ENCODE data around the gene KLC1.
A peak's percentile ranks its signal among the peaks of the same experiment; 100 is the strongest.

KLC1 gene

DNA sequence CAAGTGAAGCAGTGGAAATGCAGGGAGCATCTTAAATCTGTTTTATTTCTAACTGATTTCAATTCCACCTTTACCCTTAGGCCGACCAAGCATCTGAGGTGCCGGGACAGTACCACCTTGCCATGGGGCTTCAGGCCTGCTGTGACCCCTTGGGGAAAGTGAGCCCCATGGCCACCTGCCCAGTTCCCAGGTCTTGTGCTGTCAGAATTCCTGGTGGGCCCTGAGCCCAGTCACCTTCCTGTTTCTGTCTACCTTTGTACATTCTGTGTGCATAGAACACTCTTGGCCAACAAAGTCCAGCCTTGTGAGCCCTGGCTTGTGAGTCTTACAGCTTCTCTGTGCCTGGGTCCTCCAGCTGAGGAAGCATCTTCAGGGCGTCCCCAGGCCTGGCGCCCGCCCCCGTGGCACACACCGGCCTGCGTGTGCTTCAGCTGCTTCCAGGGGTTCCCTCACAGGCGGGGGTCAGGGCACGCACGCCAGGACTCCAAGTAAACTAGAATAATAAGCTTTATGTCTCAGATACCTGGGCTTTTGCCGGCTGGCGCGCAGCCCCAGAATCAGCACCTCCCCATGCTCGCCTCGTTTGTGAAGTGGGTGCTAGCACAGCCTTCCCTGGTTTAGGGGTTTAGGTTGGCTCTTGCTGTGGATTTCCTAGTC, 96.9 kb downstream of the KLC1 start:
- no peak for DNase-seq

DNA sequence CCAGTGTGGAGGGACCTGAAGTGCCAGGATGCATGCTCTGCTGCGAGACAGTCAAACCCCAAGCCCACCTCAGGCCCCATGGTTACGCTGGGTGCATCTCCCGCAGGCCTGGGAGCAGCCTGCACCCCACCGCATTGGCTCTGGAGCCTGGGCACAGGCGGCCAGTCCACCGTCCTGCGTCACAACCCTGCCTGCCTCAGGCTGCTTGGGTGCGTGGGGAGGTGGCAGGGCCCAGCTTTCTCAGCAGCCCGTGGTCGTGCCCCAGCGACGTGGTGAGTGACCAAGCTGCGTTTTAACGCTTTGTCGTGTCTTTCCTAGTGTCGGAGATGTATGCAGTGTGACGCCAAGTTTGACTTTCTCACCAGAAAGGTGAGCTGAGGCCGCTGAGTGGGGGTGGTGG, 97.5 kb downstream of the KLC1 start:
- DNase-seq, result no peak

DNA sequence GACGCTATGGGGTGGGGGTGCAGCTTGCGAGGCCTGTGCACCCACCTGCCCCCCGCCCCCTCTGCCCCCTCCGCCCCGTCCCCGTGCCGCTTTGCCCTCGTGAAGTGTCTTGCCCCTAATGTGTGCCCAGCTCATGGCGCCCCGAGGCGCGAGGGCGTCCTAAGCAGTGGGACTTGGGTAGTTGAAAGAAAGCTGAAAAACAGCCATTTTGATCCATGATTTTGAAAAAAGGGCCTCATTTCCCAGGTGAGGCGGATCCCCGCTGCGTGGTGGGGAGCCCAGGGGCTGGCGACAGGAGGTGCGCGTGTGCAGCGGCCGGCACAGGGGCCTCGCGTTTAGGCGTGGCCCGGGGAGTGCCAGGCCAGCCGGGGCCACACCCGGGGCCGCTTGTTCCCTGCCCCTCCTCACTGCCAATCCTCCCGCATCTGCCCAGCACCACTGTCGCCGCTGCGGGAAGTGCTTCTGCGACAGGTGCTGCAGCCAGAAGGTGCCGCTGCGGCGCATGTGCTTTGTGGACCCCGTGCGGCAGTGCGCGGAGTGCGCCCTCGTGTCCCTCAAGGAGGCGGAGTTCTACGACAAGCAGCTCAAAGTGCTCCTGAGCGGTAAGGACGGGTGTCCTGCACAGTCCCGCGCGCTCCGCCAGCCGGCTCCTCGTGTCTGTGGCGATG, 98.4 kb downstream of the KLC1 start:
- DNase-seq, result no peak

DNA sequence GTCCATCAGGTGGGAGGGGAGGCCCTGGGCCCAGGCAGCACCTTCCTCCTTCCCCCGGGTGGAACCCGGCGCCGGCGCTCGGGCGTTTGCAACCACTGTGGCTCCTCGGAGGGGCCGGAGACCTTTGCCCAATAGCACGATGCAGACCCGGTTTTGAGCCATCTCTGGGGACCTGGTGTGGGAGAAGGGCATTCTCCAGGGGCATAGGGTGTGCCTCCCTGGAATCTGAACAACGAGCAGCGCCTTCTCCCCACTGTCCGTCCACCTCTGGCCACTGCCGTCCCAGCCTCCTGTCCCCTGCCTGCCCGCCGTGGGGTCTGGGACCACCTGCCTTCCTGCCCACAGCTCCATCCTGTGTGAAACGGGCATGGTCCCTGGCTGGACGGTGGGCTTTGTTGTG, 99.1 kb downstream of the KLC1 start:
- DNase-seq, result no peak

DNA sequence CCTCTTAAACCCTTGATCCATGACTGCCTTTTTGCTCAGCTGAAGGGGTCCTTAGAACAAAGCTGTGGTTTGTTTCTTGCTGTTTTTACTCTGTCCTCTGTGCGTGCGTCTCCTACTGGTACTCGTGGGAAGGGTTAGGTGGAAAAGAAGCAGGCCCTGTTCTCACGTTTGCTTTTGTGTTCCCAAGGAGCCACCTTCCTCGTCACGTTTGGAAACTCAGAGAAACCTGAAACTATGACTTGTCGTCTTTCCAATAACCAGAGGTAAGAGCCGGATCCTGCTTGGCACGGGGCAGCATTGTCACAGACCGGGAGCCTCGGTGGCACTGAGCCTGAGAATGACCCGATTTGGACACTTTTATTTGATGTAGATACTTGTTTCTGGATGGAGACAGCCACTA, 99.7 kb downstream of the KLC1 start:
- peak; percentile 2 for DNase-seq

DNA sequence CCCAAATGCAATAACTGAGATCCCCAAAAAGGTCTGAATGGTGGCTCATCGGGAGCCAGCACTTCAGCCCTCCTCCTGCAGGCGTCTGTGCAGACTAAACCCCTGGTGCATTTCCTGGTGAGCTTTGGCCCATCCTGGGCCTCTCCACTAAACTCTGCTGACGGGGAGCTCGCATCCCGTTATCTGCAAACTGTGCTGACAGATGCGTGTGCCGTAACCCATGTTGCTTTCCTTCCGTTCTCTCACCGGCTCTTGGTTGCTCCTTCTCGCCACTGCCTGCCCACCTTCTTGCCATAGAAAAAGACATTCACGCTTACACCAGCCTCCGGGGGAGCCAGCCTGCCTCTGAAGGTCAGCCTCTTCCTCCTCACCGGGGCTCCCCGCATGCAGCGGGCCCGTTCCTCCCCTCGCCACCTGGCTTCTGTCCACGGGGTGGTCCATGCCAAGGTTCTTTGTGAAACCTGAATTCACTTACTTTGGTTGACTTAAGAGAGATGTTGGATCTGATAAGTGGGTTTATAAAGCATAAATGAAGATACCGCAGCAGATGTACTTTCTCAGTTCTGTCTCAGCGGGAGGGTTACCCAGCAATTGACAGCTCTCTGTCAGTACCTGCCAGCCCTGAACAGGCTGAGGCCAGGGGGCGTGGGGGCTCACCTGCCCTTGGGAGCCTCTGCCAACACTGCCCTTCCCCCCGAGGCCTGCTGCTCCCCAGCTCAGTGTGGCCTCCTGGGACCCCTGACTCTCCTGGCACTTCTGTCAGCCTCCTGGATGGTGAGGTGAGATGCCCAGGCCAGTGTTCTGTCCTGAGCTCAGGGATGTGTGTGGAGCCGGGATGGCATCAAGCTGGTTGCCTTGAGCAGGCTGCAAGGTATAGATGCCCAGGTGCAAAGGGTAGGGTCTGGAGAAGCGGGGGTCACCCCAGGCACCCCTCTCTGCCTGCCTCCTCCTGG, 100.8 kb downstream of the KLC1 start:
- no peak for DNase-seq

DNA sequence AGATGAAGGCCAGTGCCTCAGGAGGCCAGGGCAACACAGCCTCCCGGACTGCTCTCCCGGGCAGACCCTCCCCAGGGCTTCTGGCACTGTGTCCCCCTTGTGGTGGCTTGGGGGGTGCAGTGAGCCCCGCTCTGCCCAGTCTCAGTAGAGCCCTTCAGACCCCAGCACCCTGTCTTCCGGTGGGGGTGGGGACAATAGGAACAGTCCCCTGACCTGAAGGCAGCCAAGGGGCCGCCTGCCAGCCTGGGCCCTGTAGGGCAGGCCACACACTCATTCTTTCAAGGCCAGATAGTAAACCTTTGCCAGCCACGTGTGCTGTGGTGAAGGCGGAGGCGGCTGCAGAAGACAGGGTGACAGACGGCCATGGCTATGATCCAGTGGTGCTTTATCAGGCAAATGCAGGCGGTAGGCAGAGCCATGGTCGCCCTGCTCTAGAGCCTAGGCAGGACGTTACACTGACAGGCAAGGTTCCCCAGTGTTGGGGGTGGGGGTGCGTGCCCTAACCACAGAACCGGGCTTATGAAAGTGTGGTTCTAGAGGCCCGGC, 101.6 kb downstream of the KLC1 start:
- DNase-seq, result no peak

DNA sequence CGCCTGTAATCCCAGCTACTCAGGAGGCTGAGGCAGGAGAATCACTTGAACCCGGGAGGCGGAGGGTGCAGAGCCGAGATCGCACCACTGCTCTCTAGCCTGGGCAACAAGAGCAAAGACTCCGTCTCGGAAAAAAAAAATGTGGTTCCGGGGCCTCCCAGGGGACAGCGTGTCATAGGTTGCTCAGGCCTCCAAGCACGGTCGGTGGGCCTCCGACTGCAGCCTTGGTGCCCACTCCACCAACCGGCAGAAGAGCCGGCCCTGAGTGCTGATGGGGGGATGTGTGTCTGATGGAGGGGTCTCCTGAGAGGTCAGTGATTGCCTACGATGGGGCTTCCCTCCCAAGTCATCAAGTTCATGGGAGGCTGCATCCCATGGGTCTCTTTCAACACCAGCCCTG, 102.5 kb downstream of the KLC1 start:
- no peak for DNase-seq

DNA sequence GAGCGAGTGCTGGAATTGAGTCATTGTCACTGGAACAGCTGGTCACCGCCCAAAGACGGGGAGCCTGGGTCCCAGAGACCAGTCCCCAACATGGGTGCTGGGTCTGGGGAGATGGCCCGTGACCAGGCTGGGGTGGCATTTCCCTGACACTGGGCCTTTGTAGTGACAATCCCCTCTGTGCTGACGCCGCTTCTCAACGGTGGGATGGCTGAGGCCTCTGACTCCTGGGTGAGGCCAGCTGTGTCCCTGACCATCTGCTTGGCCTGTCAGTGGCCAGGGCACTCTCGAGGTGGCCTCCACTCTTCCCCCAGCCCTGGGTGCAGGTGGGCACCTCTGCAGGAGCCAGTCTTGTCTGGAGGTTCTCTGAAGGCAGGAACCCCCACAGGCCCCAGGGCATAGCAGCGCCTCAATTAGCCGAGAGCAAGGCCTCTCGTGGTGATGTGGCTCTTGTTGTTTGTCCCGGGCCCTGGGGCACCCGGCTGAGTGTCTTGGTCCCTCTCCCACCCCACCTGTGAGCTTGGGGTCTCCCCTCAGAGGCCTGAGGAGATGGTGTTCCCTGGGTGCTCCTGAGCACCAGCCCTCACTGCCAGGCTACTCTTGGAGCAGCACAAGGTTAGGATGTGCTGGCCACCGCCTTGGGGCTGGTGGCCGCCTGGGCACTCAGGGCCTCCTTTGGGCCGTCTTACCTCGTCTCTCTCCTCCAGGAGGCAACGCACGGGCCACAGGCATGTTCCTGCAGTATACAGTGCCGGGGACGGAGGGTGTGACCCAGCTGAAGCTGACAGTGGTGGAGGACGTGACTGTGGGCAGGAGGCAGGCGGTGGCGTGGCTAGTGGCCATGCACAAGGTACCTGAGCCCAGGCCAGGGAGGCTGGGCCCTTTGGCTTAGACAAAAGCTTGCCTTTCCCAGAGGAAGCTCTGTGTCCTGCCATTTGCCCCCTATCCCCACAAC, 103.2 kb downstream of the KLC1 start:
- no peak for DNase-seq

DNA sequence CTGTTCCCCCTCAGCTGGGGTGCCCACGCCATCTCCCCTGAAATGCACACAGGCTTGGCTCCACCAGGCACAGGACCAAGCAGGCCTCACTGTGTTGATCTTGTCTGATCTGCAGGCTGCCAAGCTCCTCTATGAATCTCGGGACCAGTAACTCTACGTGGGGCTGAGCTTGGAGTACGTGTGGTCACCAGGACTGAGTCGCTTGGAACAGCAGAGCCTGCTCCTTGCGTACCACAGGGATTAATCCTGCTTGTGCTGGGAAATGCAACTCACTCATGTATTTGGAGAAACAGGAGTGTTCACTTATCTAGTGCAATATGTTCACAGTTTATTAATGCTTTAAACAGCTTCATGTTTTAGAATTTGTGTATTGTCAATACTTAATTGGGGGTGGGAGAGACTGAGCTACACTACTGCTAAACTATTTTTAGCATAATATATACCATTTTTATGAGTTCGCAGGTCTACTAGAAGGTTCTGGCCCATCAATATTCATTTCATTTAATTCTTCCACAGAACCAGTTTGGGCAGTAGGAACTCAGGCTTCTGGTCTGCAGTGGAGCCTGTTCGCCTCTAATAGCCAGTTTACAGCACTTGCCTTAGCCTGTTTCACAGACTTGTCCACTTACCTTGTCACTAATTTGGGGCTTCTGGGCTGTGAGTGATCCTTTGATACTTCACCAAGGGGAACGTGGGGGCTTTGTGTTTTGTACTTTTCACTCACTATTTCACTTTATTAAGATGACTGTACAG, 104.0 kb downstream of the KLC1 start:
- DNase-seq, result no peak

DNA sequence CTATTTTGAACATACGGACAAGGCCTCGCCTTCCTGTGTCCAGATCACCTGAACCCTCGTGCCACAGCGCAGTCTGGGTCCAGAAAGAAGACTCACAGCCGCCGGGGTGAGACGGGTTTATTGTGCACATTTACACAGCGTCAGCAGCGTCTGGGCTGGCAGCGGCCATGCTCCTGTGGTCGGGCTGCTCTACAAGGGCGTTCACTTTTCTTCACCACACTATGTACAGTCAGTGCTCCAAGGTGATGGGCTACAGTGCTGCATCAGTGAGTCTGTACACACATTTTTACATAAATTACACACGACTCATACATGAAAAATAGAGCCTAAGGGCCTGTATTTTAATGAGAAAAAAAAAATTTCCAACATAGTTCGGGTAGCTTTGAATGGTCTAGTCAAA, 104.6 kb downstream of the KLC1 start:
- DNase-seq, result no peak

DNA sequence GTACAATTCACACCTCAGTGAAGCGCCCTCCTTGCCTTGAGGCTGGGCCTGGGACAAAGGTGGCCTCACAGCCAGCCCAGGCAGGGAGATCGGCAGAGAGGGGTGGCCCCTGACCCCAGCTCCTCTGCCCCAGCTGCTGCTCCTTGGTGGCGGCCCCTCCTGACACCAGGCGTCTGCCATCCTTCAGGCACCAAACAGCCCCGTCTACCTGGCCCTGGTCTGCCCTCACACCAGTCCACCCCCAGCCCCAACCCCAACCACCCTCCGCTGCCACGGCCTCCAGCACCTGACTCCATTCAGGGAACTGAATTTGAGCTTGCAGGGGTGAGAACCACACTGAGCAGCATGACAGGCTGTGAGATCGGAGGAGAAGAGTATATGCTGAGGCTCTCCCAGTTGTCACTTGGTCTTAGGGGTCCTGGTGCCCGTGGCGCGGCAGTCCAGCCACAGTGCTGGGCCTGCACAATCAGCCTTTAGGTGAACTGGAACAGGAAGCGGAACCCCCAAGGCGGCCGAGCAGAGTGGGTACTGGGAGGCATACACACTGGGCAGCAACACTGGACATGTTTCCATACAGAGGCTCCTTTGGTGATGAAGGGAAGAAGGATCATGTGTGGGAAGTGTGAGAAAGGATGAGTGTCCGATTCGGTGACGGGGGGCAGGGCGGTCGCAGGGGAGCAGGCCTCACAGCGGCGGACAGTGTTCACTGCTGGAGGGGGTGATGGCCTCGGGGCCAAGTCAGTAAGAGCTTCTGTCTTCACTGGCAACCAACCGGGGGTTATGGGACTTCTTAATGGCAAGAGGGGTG, 105.3 kb downstream of the KLC1 start:
- no peak for DNase-seq

DNA sequence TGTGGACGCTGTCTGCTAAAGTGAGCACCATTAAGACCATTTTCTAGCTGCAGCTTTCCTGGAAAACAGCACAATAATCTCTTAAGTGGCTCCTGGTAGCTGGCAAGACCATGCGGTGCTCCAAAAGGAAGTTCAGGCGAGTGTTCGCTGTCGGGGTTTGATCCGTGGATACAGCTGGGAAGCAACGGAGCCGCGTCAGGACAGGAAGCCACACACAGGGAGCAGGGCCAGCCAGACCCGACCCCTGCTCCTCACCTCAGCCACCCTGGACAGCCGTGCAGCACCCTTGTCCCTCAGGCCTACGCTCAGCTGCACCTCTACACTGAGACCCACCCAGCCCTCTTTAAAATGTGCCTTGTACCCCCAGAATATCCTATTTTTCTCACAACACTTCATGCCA, 106.0 kb downstream of the KLC1 start:
- no peak for DNase-seq

DNA sequence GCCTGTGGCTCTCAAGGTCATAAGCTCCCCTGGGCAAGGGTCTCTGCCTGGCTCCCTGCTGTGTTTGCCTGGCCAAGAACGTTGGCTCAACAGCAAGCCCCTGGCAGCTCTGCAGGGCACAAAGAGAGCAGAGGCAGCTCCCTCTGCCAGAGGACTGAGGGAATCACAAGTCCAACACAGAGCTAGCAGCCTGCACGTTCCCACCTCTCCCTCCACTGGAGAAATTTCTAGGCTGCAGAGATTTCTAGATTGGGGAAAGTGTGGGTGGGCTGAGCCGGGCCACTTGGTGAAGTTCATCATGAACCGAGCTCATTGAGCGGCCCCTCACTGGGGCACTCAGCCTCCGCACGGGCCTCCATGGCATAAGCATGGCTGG, 106.4 kb downstream of the KLC1 start:
- DNase-seq, result no peak

DNA sequence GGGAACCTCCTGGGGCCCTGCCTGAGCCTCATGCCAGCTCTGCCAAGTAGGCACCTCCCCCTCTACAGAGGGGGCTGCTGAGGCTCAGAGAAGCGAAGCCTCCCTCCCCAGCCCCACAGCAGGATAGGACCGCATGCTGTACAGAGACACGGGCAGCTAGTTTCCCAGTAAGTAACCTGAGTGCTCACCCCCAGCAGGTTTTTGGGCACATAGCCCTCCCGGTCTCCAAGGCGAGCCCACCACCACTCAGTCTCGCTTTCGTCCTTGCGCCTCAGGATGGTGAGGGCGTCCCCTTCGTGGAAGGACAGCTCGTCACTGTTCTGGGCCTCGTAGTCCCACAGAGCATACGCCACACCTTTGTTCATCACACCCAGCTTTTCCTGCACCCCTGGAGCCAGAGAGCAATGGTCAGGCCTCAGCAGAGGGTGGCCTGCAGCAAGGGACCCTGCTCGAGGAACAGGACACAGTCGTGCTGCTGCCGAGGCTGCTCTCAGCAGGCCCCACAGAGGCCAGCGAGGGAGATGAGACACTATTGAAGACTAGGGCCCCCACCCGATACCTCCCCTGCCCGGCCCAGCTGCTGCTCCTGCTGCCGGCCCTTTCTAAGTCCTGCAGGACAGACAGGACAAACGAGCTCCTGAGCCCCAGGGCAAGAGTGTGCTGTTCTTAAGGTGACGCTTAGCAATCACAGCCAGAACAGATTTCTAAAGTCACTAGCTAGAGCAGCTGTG, 107.0 kb downstream of the KLC1 start:
- no peak for DNase-seq

DNA sequence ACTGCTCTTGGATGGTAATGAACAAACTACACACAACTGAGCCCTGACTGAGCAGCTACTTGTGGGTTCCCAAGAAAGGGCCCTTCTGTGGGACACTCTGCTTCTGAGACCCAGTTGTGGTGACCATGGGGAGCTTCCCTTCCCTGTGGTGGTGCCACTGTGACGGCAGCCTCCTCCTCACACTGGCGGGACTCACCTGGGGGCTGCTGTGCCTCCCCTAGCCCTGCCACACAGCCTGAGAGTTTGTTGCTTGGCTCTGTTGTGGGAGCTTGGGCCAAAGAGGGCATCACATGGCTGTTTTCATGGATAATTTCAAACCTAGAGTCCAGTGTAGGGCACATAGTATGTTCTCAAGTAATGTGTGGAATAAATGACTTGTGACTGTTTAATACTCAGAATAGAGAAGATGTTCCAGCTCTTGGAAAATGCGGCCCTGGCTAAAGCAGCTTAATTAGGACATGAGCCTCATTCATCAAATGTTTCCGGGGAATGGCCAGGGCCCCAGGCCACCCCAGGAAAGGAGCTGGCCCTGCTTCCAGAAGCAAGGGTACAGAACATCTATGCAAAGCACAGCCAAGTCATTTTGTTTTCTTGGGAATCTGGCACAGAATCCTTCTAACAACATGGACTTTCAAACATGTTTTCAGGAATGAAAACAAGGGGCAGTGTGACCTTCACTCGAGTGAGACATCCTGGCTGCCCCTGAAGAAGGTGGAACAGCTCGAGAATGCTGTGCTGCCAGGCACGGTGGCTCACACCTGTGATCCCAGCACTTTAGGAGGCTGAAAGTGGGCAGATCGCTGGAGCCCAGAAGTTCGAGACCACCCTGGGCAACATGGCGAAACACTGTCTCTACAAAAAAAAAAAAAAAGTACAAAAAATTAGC, 107.8 kb downstream of the KLC1 start:
- no peak for DNase-seq

DNA sequence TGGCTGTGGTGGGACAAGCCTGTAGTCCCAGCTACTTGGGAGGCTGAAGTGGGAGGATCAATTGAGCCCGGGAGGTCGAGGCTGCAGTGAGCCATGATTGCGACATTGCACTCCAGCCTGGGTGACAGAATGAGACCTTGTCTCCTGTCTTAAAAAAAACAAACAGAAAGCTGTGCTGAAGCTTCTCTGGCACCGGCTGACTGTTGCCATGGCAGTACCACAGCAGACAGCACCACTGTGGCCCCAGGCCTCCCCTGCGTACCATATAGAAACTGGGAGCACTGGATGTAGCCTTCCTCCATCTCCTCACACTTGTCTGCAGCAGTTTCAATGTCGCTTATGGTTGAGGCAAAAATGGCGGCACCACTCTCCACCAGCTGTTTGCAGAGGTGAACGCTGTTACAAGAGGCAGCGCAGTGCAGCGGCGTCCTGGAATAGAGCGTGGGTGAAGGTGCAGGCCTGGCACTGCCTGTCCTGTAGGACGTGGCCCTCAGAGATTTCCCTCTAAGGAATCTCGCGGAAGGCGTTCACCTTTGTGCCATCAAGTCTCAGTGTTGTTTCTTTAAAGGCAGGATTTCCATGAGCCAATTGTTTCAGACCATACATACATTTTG, 108.5 kb downstream of the KLC1 start:
- no peak for DNase-seq

DNA sequence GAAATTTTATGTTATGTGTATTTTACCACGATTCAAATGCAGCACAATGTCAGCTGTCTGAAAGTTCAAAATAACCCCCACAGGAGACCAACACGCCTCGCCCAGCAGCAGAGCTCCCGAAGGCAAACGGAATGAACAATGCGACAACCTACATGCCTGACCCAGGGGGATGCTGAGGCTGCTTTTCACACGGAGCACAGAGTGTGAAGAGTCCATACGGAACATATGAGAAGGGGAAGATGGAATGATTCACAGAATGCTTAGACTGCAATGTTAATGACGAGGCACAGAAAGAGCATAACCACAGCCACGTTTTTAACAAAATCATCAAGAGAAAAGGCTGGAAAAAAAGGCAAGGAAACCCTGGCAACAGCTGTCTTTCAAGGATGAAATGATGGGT, 109.2 kb downstream of the KLC1 start:
- DNase-seq, result no peak
